Fibroblast of lung (primary cell): ENCODE data around the gene NRBF2.

ENCODE experiments used
- CTCF ChIP-seq, 2 donors: IDR thresholded peaks in 1 of 2; conservative IDR thresholded peaks in 1 of 2; 1 replicate in 1 of 2; 2 replicates in 1 of 2; pipeline ENCODE4 v1.5.1; 2011 to 2012; ENCODE audit warnings: low read length in 2 of 2, control low read depth in 1 of 2, inconsistent platforms in 1 of 2, low read depth in 1 of 2, mild to moderate bottlenecking in 1 of 2
- EZH2 ChIP-seq: IDR thresholded peaks from 2 replicates; pipeline ENCODE4 v1.5.1; 2012; ENCODE audit warnings: low read length, control low read depth, mild to moderate bottlenecking; ENCODE audit errors: missing control alignments

DNA sequence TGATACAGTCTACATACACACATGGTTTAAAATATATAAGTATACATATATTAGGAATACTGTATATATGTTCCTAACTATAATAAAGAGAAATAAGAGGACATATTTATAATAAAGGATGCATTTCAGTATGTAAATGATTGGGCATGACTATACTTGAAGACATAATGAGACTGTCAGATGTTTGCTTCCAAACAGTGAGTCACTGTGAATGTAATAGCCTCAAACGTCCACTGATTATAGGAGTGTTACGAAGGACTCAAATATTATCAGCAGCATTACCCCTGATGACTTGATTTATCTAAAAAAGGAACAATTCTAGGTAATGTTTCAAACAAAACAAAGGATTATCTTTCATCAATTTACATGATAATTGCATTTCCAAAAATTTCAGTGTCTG is 39.9 kb upstream of the NRBF2 start:
- no peak for TF ChIP-seq EZH2
- peak in 1 of 2 donors; percentile 7 for TF ChIP-seq CTCF (conservative IDR thresholded peaks at IDR 0.05 in 1 of 2, IDR thresholded peaks at IDR 0.05 in 1 of 2; ENCODE audit: low read depth in 1 of 2, low read length in 2 of 2)
